ENCODE data around the gene KRT23.

- no peak for TF ChIP-seq CTCF (conservative IDR thresholded peaks at IDR 0.05; ENCODE audit: low read depth, low read length)
- no peak for TF ChIP-seq MXI1 (IDR thresholded peaks at IDR 0.05; ENCODE audit: borderline replicate concordance, low read depth, low read length)
These were observed 24.1 kb upstream of the KRT23 start for GRCh38 chr17:40961591-40961990.

Data from IMR-90 (cell line).